ENCODE data around the gene SPN.

GRCh38 chr16:29656688-29657523 lies 6.1 kb upstream of the SPN start:
- TF ChIP-seq, protein P1, sequence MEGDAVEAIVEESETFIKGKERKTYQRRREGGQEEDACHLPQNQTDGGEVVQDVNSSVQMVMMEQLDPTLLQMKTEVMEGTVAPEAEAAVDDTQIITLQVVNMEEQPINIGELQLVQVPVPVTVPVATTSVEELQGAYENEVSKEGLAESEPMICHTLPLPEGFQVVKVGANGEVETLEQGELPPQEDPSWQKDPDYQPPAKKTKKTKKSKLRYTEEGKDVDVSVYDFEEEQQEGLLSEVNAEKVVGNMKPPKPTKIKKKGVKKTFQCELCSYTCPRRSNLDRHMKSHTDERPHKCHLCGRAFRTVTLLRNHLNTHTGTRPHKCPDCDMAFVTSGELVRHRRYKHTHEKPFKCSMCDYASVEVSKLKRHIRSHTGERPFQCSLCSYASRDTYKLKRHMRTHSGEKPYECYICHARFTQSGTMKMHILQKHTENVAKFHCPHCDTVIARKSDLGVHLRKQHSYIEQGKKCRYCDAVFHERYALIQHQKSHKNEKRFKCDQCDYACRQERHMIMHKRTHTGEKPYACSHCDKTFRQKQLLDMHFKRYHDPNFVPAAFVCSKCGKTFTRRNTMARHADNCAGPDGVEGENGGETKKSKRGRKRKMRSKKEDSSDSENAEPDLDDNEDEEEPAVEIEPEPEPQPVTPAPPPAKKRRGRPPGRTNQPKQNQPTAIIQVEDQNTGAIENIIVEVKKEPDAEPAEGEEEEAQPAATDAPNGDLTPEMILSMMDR (IDR thresholded peaks at IDR 0.05) = no peak
- no peak for TF ChIP-seq POLR2AphosphoS5 (IDR thresholded peaks at IDR 0.05)

Measured in sigmoid colon (tissue), 4 donors.